Activated T-helper 9 cell treated with anti-CD3 and anti-CD28 coated beads, Interleukin-2, amount 50 U/mL, for 16 hours (primary cell): ENCODE data around the gene RAPGEFL1.
"Not testable (repeated sequence)": the region's sequence is repeated elsewhere in the genome, so short reads cannot be mapped to it uniquely, and the experiment has no call there.

Experiments
- DNase-seq: peaks from one replicate; pipeline ENCODE4 v3.0.0-alpha.2; 2020; ENCODE audit warnings: low read depth

Gene RAPGEFL1

GRCh38 chr17:40173778-40174135, 3.5 kb upstream of the RAPGEFL1 start:
- no peak for DNase-seq

GRCh38 chr17:40174514-40174913, 2.8 kb upstream of the RAPGEFL1 start:
- DNase-seq: no peak

- DNase-seq: no peak
These were observed 1.1 kb upstream of the RAPGEFL1 start for GRCh38 chr17:40175928-40176753.

GRCh38 chr17:40176754-40177110, 538 bp upstream of the RAPGEFL1 start:
- DNase-seq: no peak

GRCh38 chr17:40178021-40178601, 841 bp downstream of the RAPGEFL1 start:
- no peak for DNase-seq

GRCh38 chr17:40178660-40179059, 1.4 kb downstream of the RAPGEFL1 start:
- no peak for DNase-seq

GRCh38 chr17:40179923-40180659, 2.8 kb downstream of the RAPGEFL1 start:
- no peak for DNase-seq

- DNase-seq: no peak
These were observed 3.4 kb downstream of the RAPGEFL1 start for GRCh38 chr17:40180694-40181093.

- no peak for DNase-seq
These were observed 3.9 kb downstream of the RAPGEFL1 start for GRCh38 chr17:40181205-40181604.

GRCh38 chr17:40182606-40183005, 5.3 kb downstream of the RAPGEFL1 start:
- DNase-seq: no peak

- DNase-seq: no peak
These were observed 10.0 kb downstream of the RAPGEFL1 start for GRCh38 chr17:40187238-40187637.

GRCh38 chr17:40188694-40189093, 11.4 kb downstream of the RAPGEFL1 start:
- DNase-seq: no peak

- no peak for DNase-seq
These were observed 13.1 kb downstream of the RAPGEFL1 start for GRCh38 chr17:40190197-40191021.

- DNase-seq: peak; percentile 49
These were observed 14.3 kb downstream of the RAPGEFL1 start for GRCh38 chr17:40191237-40192208.

- no peak for DNase-seq
These were observed 15.7 kb downstream of the RAPGEFL1 start for GRCh38 chr17:40192961-40193360.

- no peak for DNase-seq
These were observed 17.6 kb downstream of the RAPGEFL1 start for GRCh38 chr17:40194821-40195220.

- DNase-seq: no peak
These were observed 20.3 kb downstream of the RAPGEFL1 start for GRCh38 chr17:40197550-40197949.

- not testable (repeated sequence) for DNase-seq
These were observed 20.7 kb downstream of the RAPGEFL1 start for GRCh38 chr17:40197965-40198456.

- DNase-seq: no peak
These were observed 21.3 kb downstream of the RAPGEFL1 start for GRCh38 chr17:40198576-40198975.

GRCh38 chr17:40203131-40203530, 25.9 kb downstream of the RAPGEFL1 start:
- DNase-seq: no peak

- not testable (repeated sequence) for DNase-seq
These were observed 28.9 kb downstream of the RAPGEFL1 start for GRCh38 chr17:40206193-40206592.
